H1 (cell line): ENCODE results near the gene ME3. TPM values are rescaled to one million over a fixed set of nuclear protein-coding genes. Genes with fewer than 3 reads are reported as not detected.

Experiments
- CTCF ChIA-PET: fragments of 300-600 bp; sonication (Branson Sonifier 250); formaldehyde crosslinking; loops from one replicate; lab custom pipeline; 2021; ENCODE audit not compliant: partially characterized antibody; lab: Charles Lee
- POLR2A ChIA-PET: fragments of 300-600 bp; sonication (Branson Sonifier 250); formaldehyde crosslinking; loops from one replicate; lab custom pipeline; 2021; ENCODE audit warnings: inconsistent platforms; ENCODE audit not compliant: partially characterized antibody; lab: Charles Lee
- DNase-seq, 2 experiments: peaks; one replicate each; pipeline versions ENCODE4 v3.0.0 to v3.0.0-alpha.2; 2010 to 2022; ENCODE audit warnings: low spot score in 2 of 2, low read depth in 1 of 2, mixed read lengths in 1 of 2
- FAIRE-seq: peaks from 2 replicates; lab custom pipeline; 2011; peaks lifted over from hg19 to GRCh38; lab: Jason Lieb, UNC
- H2AFZ ChIP-seq: 2 replicates; pipeline ENCODE4 v1.8.1; 2012; ENCODE audit warnings: low read length, inconsistent platforms
- H2AK5ac ChIP-seq: 2 replicates; pipeline ENCODE4 v1.6.1; 2013; ENCODE audit warnings: low read depth, low read length
- H2BK120ac ChIP-seq: replicated peaks from 2 replicates; pipeline ENCODE3; 2013; ENCODE audit warnings: low read depth, low read length, inconsistent platforms
- H2BK12ac ChIP-seq: 2 replicates; pipeline ENCODE4 v1.6.1; 2013; ENCODE audit warnings: low read depth, low read length
- H2BK15ac ChIP-seq: 2 replicates; pipeline ENCODE4 v1.6.1; 2013; ENCODE audit warnings: low read length
- H2BK20ac ChIP-seq: 2 replicates; pipeline ENCODE4 v1.6.1; 2013; ENCODE audit warnings: low read length
- H2BK5ac ChIP-seq: 2 replicates; pipeline ENCODE4 v1.6.1; 2013; ENCODE audit warnings: low read depth, low read length
- H3K14ac ChIP-seq: 2 replicates; pipeline ENCODE4 v1.6.1; 2013; ENCODE audit warnings: inconsistent platforms; ENCODE audit not compliant: insufficient read length
- H3K18ac ChIP-seq: 2 replicates; pipeline ENCODE4 v1.6.1; 2013; ENCODE audit warnings: low read length; ENCODE audit errors: extremely low read depth
- H3K23ac ChIP-seq: 2 replicates; pipeline ENCODE4 v1.6.1; 2013; ENCODE audit warnings: inconsistent platforms; ENCODE audit not compliant: insufficient read length
- H3K23me2 ChIP-seq: 2 replicates; pipeline ENCODE4 v1.6.1; 2013; ENCODE audit warnings: low read depth, low read length
- H3K27ac ChIP-seq: 2 replicates; pipeline ENCODE4 v1.6.1; 2011; ENCODE audit warnings: low read depth, low read length, inconsistent platforms
- H3K27me3 ChIP-seq, 4 experiments: replicated peaks in 1 of 4; 1 replicate in 1 of 4; 2 replicates in 3 of 4; pipeline versions ENCODE4 v1.6.1 to v1.8.1; 2011 to 2013; ENCODE audit warnings: low read length in 3 of 4, mild to moderate bottlenecking in 3 of 4, inconsistent platforms in 2 of 4, mixed read lengths in 2 of 4, moderate library complexity in 1 of 4; ENCODE audit not compliant: control insufficient read depth in 3 of 4, insufficient read depth in 3 of 4; ENCODE audit errors: extremely low read depth in 1 of 4
- H3K36me3 ChIP-seq, 4 experiments: 2 replicates each; pipeline versions ENCODE4 v1.6.1 to v1.8.1; 2011 to 2013; ENCODE audit warnings: mild to moderate bottlenecking in 4 of 4, low read length in 3 of 4, moderate library complexity in 2 of 4, control low read depth in 1 of 4, inconsistent platforms in 1 of 4; ENCODE audit not compliant: insufficient read depth in 4 of 4, control insufficient read depth in 2 of 4
- H3K4ac ChIP-seq: replicated peaks from 2 replicates; pipeline ENCODE3; 2013; ENCODE audit warnings: low read length, low read depth, mixed read lengths, inconsistent platforms; ENCODE audit not compliant: insufficient read length
- H3K4me1 ChIP-seq, 4 experiments: replicated peaks in 1 of 4; 1 replicate in 1 of 4; 2 replicates in 3 of 4; pipeline versions ENCODE4 v1.6.1 to v1.8.1; 2011 to 2013; ENCODE audit warnings: low read length in 3 of 4, inconsistent platforms in 2 of 4, mixed read lengths in 1 of 4; ENCODE audit not compliant: insufficient read depth in 4 of 4, control insufficient read depth in 3 of 4
- H3K4me2 ChIP-seq, 2 experiments: 2 replicates each; pipeline versions ENCODE4 v1.6.1 to v1.8.1; 2011 to 2013; ENCODE audit warnings: low read depth in 2 of 2, low read length in 2 of 2, control low read depth in 1 of 2, inconsistent platforms in 1 of 2, mild to moderate bottlenecking in 1 of 2; ENCODE audit not compliant: insufficient read depth in 1 of 2
- H3K4me3 ChIP-seq, 4 experiments: fragments of 200-600, 300-600 bp in 1 of 4; sonication (generic), shearing (Covaris generic), sonication (Bioruptor Twin) in 1 of 4; 2 replicates each; pipeline versions ENCODE4 v1.5.1 to v1.8.1; 2011 to 2016; ENCODE audit warnings: low read length in 4 of 4, low read depth in 3 of 4, control low read depth in 2 of 4, inconsistent platforms in 2 of 4, mild to moderate bottlenecking in 2 of 4, mixed read lengths in 1 of 4, moderate library complexity in 1 of 4; ENCODE audit not compliant: insufficient read depth in 2 of 4; ENCODE audit errors: extremely low read depth in 1 of 4
- H3K56ac ChIP-seq: replicated peaks from 2 replicates; pipeline ENCODE3; 2013; ENCODE audit warnings: low read depth, mild to moderate bottlenecking, mixed read lengths, low read length, inconsistent platforms; ENCODE audit not compliant: insufficient read length
- H3K79me1 ChIP-seq: 2 replicates; pipeline ENCODE4 v1.6.1; 2013; ENCODE audit warnings: low read depth, low read length, control low read depth
- H3K79me2 ChIP-seq, 2 experiments: 2 replicates each; pipeline versions ENCODE4 v1.6.1 to v1.8.1; 2012 to 2013; ENCODE audit warnings: low read length in 2 of 2, mild to moderate bottlenecking in 2 of 2, inconsistent platforms in 1 of 2; ENCODE audit not compliant: insufficient read depth in 2 of 2, control insufficient read depth in 1 of 2
- H3K9ac ChIP-seq, 4 experiments: replicated peaks in 1 of 4; 1 replicate in 1 of 4; 2 replicates in 3 of 4; pipeline versions ENCODE4 v1.6.1 to v1.8.1; 2011 to 2013; ENCODE audit warnings: low read depth in 3 of 4, low read length in 3 of 4, control low read depth in 2 of 4, mild to moderate bottlenecking in 2 of 4, moderate library complexity in 2 of 4, inconsistent platforms in 1 of 4; ENCODE audit errors: extremely low read depth in 1 of 4
- H3K9me3 ChIP-seq, 2 experiments: 2 replicates each; pipeline versions ENCODE4 v1.6.1 to v1.8.1; 2012 to 2013; ENCODE audit warnings: mild to moderate bottlenecking in 2 of 2, moderate library complexity in 2 of 2, control low read depth in 1 of 2, inconsistent platforms in 1 of 2, low read depth in 1 of 2, low read length in 1 of 2, mixed read lengths in 1 of 2; ENCODE audit not compliant: insufficient read depth in 2 of 2
- H4K20me1 ChIP-seq, 2 experiments: replicated peaks in 1 of 2; 2 replicates each; pipeline versions ENCODE3 to v1.8.1; 2011 to 2013; ENCODE audit warnings: inconsistent platforms in 2 of 2, low read length in 2 of 2, mild to moderate bottlenecking in 1 of 2; ENCODE audit not compliant: insufficient read depth in 2 of 2, control insufficient read depth in 1 of 2
- H4K5ac ChIP-seq: 2 replicates; pipeline ENCODE4 v1.6.1; 2013; ENCODE audit warnings: low read length, low read depth, mixed read lengths, inconsistent platforms; ENCODE audit not compliant: insufficient read length
- H4K8ac ChIP-seq: 2 replicates; pipeline ENCODE4 v1.8.0; 2013; ENCODE audit warnings: mild to moderate bottlenecking, moderate library complexity, low read length, inconsistent platforms; ENCODE audit not compliant: insufficient read depth; ENCODE audit errors: extremely low read depth
- H4K91ac ChIP-seq: replicated peaks from 2 replicates; pipeline ENCODE3; 2013; ENCODE audit warnings: low read length, mixed read lengths, inconsistent platforms; ENCODE audit not compliant: insufficient read length
- ATF3 ChIP-seq: IDR thresholded peaks from 2 replicates; pipeline ENCODE4 v1.6.1; 2011; ENCODE audit warnings: low read depth, mild to moderate bottlenecking, low read length; ENCODE audit not compliant: insufficient read depth
- BCL11A ChIP-seq, 2 experiments: IDR thresholded peaks; one replicate each; pipeline ENCODE4 v1.6.1; 2011; ENCODE audit warnings: low read depth in 2 of 2, low read length in 2 of 2, mild to moderate bottlenecking in 2 of 2
- CTCF ChIP-seq, 3 experiments: IDR thresholded peaks; 1 replicate in 2 of 3; 2 replicates in 1 of 3; pipeline versions ENCODE4 v1.5.1 to v1.6.1; 2011; ENCODE audit warnings: low read length in 3 of 3, mild to moderate bottlenecking in 3 of 3, inconsistent platforms in 2 of 3, low read depth in 1 of 3, moderate library complexity in 1 of 3; ENCODE audit not compliant: insufficient read depth in 1 of 3; ENCODE audit errors: control extremely low read depth in 1 of 3
- EGR1 ChIP-seq: IDR thresholded peaks from 2 replicates; pipeline ENCODE4 v1.6.1; 2011; ENCODE audit warnings: low read depth, low read length, borderline replicate concordance
- EZH2 ChIP-seq: fragments of 200-600 bp; sonication (generic); IDR thresholded peaks from 2 replicates; pipeline ENCODE4 v1.7.1; 2012; ENCODE audit warnings: low read depth, mild to moderate bottlenecking, moderate library complexity, low read length, inconsistent platforms; ENCODE audit not compliant: severe bottlenecking
- RBBP5 ChIP-seq: IDR thresholded peaks from 2 replicates; pipeline ENCODE4 v1.7.1; 2012; ENCODE audit warnings: low read depth, mild to moderate bottlenecking, inconsistent platforms, low read length, moderate library complexity, borderline replicate concordance
- SIN3A ChIP-seq, 2 experiments: IDR thresholded peaks in 1 of 2; conservative IDR thresholded peaks in 1 of 2; 2 replicates each; pipeline ENCODE4 v1.6.1; 2011 to 2012; ENCODE audit warnings: low read length in 2 of 2, improper control_type of control experiment in 1 of 2, low read depth in 1 of 2, mild to moderate bottlenecking in 1 of 2
- SIRT6 ChIP-seq: IDR thresholded peaks from one replicate; pipeline ENCODE4 v1.7.1; 2012; ENCODE audit warnings: low read length, inconsistent platforms
- SP2 ChIP-seq: IDR thresholded peaks from 2 replicates; pipeline ENCODE4 v1.6.1; 2012; ENCODE audit warnings: mild to moderate bottlenecking, low read length, inconsistent platforms
- WGBS, 2 experiments: shearing (Covaris generic) in 1 of 2; methylation state at CpG; one replicate each; pipeline versions ENCODE4 v1.1.6 to v1.1.7; 2013 to 2015; ENCODE audit warnings: low lambda C conversion rate in 2 of 2, mixed read lengths in 2 of 2, inconsistent platforms in 1 of 2, low coverage in 1 of 2, missing lambda C conversion rate in 1 of 2; ENCODE audit not compliant: insufficient replicate concordance in 2 of 2, insufficient coverage in 1 of 2, insufficient read length in 1 of 2; ENCODE audit errors: extremely low coverage in 1 of 2, missing lambda C conversion rate in 1 of 2; 5-methylcytosine and 5-hydroxymethylcytosine counted together
- polyA plus RNA-seq, 7 experiments: library from polyadenylated mRNA; depleted of rRNA in 3 of 7; stranded (reverse) in 5 of 7; unstranded in 2 of 7; fragments of >200 nt in 5 of 7; fragments of 200-250 nt in 2 of 7; gene quantifications; 1 replicate in 5 of 7; 2 replicates in 1 of 7; 4 replicates in 1 of 7; pipeline versions ENCODE4 v1.2.1 to v1.2.3, GENCODE V29; 2011 to 2013; ENCODE audit warnings: missing spikeins in 2 of 7, mixed read lengths in 2 of 7
- total RNA-seq: library from RNA; stranded (reverse); fragmentation: NEBNext Ultra II Directional; extraction: Animal tissue kit (Norgen Biotek cat#: 25700); gene quantifications from 2 replicates; pipeline ENCODE4 v1.2.1, GENCODE V29; 2021

Gene ME3
- total and polyA plus RNA-seq, 2 of the 8 experiments (the other 6 are each of a cell fraction or from before 2014, with no cell fraction given): 1.5 to 2.8 TPM

- H2AFZ ChIP-seq: no peak overlapping the region
- WGBS, 2 experiments: 96% methylated on average over 2 of the region's 2 CpGs; no CpG with 5 or more reads in 1 of the 2 experiments
- no peak overlapping the region for H3K18ac ChIP-seq
- H4K20me1 ChIP-seq: peaks cover 0 to 1% of the 10 kb centered on the region in 2 experiments
- H3K4me1 ChIP-seq: no peaks in the 10 kb centered on the region
- H2BK15ac ChIP-seq: no peak overlapping the region
- H3K23me2 ChIP-seq: peaks cover 3% of the 10 kb centered on the region; the same call in 1 of the 2 replicates
- no peak overlapping the region for H4K5ac ChIP-seq
- no peak overlapping the region for H3K56ac ChIP-seq
- no peak overlapping the region for H2BK5ac ChIP-seq
- no peak overlapping the region for H2BK120ac ChIP-seq
- no peak overlapping the region for H3K14ac ChIP-seq
- no peak overlapping the region for H2BK20ac ChIP-seq
- DNase-seq (no peak), FAIRE-seq (no peak)
- no peak overlapping the region for H3K4me3 ChIP-seq
- H3K36me3 ChIP-seq: no peaks in the 10 kb centered on the region
- no peak overlapping the region for H3K4ac ChIP-seq
- no peak overlapping the region for H4K8ac ChIP-seq
- H3K27me3 ChIP-seq: no peaks in the 10 kb centered on the region
- CTCF ChIA-PET: interaction anchor here (0.5 to 1.7 kb wide), 7 partner anchors 29 to 361 kb away, joined by 3 to 4 read pairs (median 4); no protein-coding TSS in a partner anchor
- no peak overlapping the region for H2BK12ac ChIP-seq
- H3K23ac ChIP-seq: no peak overlapping the region
- no peak overlapping the region for H3K4me2 ChIP-seq
- H3K79me1 ChIP-seq: no peaks in the 10 kb centered on the region
- 0 out of 4 replicates have a peak, but pooled peaks cover 0 to 7% of the 10 kb centered on the region in 2 experiments for H3K9me3 ChIP-seq
- H3K27ac ChIP-seq: no peak overlapping the region
- POLR2A ChIA-PET: no interaction called here
- H3K9ac ChIP-seq: no peak overlapping the region
- H3K79me2 ChIP-seq: no peaks in the 10 kb centered on the region
- H4K91ac ChIP-seq: no peak overlapping the region
- H2AK5ac ChIP-seq: no peak overlapping the region
- TF ChIP-seq SIRT6: no peak
- no peak for TF ChIP-seq RBBP5
- TF ChIP-seq ATF3: no peak
- no peak for TF ChIP-seq EZH2
- no peak for TF ChIP-seq BCL11A (IDR thresholded peaks at IDR 0.05; ENCODE audit: low read depth in 2 of 2, low read length in 2 of 2)
- no peak for TF ChIP-seq SIN3A (conservative IDR thresholded peaks at IDR 0.05 in 1 of 2, IDR thresholded peaks at IDR 0.05 in 1 of 2; ENCODE audit: low read depth in 1 of 2, low read length in 2 of 2)
- no peak for TF ChIP-seq CTCF (IDR thresholded peaks at IDR 0.05; ENCODE audit: control extremely low read depth in 1 of 3, insufficient read depth in 1 of 3, low read depth in 1 of 3, low read length in 3 of 3)
- no peak for TF ChIP-seq EGR1
- TF ChIP-seq SP2: no peak
Observed at GRCh38 chr11:86720546-86720945, 48.1 kb upstream of the ME3 start.
